PC-3 (cell line): Measurements from ENCODE around the gene RIPOR3. TPM values are rescaled to one million over a fixed set of nuclear protein-coding genes. Genes with fewer than 3 reads are reported as not detected.
"Not testable (repeated sequence)": the region's sequence is repeated elsewhere in the genome, so short reads cannot be mapped to it uniquely, and the experiment has no call there.

Source experiments
- ATAC-seq: fragments of 200-7000 bp; cut with Tn5 transposase; 2 replicates; pipeline ENCODE4 v1.9.1; 2020; ENCODE audit warnings: mild to moderate bottlenecking, moderate library complexity
- BruUV-seq: library from RNA; stranded (reverse); fragments of 400-500 nt; replicated peaks from 2 replicates; lab custom pipeline; 2021; lab: Mats Ljungman, UMichigan
- CTCF ChIA-PET: fragments of 300-600 bp; sonication (Branson Sonifier 250); formaldehyde crosslinking; loops from one replicate; lab custom pipeline; 2022; ENCODE audit warnings: antibody characterized with exemption; lab: Charles Lee
- POLR2A ChIA-PET: fragments of 300-600 bp; sonication (Branson Sonifier 250); formaldehyde crosslinking; loops from one replicate; lab custom pipeline; 2022; ENCODE audit warnings: antibody characterized with exemption; ENCODE audit not compliant: unreplicated experiment; lab: Charles Lee
- DNase-seq: peaks from one replicate; pipeline ENCODE4 v3.0.0-alpha.2; 2015
- H2AFZ ChIP-seq: fragments of 300-600 bp; sonication (generic); 2 replicates; pipeline ENCODE4 v1.6.0; 2016; ENCODE audit warnings: antibody characterized with exemption, low read length
- H3F3A ChIP-seq: fragments of 300-600 bp; sonication (generic); one replicate; pipeline ENCODE4 v1.6.0; 2017; ENCODE audit warnings: antibody characterized with exemption, low read length, control low read depth, mild to moderate bottlenecking; ENCODE audit not compliant: unreplicated experiment
- H3K27ac ChIP-seq: fragments of 300-600 bp; sonication (generic); 2 replicates; pipeline ENCODE4 v1.5.1; 2016; ENCODE audit warnings: mild to moderate bottlenecking, low read length
- H3K27me3 ChIP-seq: fragments of 300-600 bp; sonication (generic); 2 replicates; pipeline ENCODE4 v1.6.1; 2016; ENCODE audit warnings: low read length, mixed read lengths
- H3K36me3 ChIP-seq: fragments of 300-600 bp; sonication (generic); 2 replicates; pipeline ENCODE4 v1.6.1; 2016; ENCODE audit warnings: low read depth, mixed run types, low read length, mixed read lengths
- H3K4me1 ChIP-seq: fragments of 300-600 bp; sonication (generic); 2 replicates; pipeline ENCODE4 v1.5.1; 2016; ENCODE audit warnings: low read length; ENCODE audit not compliant: insufficient read depth
- H3K4me2 ChIP-seq: fragments of 300-600 bp; sonication (generic); 2 replicates; pipeline ENCODE4 v1.6.0; 2016; ENCODE audit warnings: low read length
- H3K4me3 ChIP-seq: fragments of 300-600 bp; sonication (generic); 2 replicates; pipeline ENCODE4 v1.5.1; 2016; ENCODE audit warnings: mild to moderate bottlenecking, low read length, mixed read lengths
- H3K79me2 ChIP-seq: fragments of 300-600 bp; sonication (generic); 2 replicates; pipeline ENCODE4 v1.6.1; 2017; ENCODE audit warnings: low read length, mixed read lengths
- H3K9ac ChIP-seq: fragments of 300-600 bp; sonication (generic); 2 replicates; pipeline ENCODE4 v1.6.0; 2016; ENCODE audit warnings: mild to moderate bottlenecking, low read length
- H3K9me2 ChIP-seq: fragments of 300-600 bp; sonication (generic); replicated peaks from 2 replicates; pipeline ENCODE4 v1.6.1; 2016; ENCODE audit warnings: mixed run types, low read length, mixed read lengths
- H3K9me3 ChIP-seq: fragments of 300-600 bp; sonication (generic); 2 replicates; pipeline ENCODE4 v1.6.1; 2016; ENCODE audit warnings: low read length, mixed read lengths
- H4K20me1 ChIP-seq: fragments of 300-600 bp; sonication (generic); 2 replicates; pipeline ENCODE4 v1.6.1; 2016; ENCODE audit warnings: low read length, mixed read lengths
- EZH2 ChIP-seq: fragments of 300-600 bp; sonication (generic); IDR thresholded peaks from one replicate; pipeline ENCODE4 v1.6.1; 2017; ENCODE audit warnings: antibody characterized with exemption, mild to moderate bottlenecking, low read length; ENCODE audit not compliant: unreplicated experiment
- EZH2phosphoT487 ChIP-seq: fragments of 300-600 bp; sonication (generic); IDR thresholded peaks from 2 replicates; pipeline ENCODE4 v1.6.1; 2018; ENCODE audit warnings: mild to moderate bottlenecking, antibody characterized with exemption, low read length, borderline replicate concordance
- intact Hi-C: fragments of 100-400 bp; cut with micrococcal nuclease; formaldehyde crosslinking; loops from 2 replicates; pipeline ENCODE4 v1.9.0; 2023
- total RNA-seq: library from RNA; depleted of rRNA; stranded (reverse); fragments of >200 nt; gene quantifications from 2 replicates; pipeline ENCODE4 v1.2.3, GENCODE V29; 2014
- TF ChIP-seq, protein P1 (sequence below): fragments of 300-600 bp; sonication (generic); conservative IDR thresholded peaks from 2 replicates; pipeline ENCODE4 v1.5.1; 2017; ENCODE audit warnings: antibody characterized with exemption, low read depth, mild to moderate bottlenecking, low read length

Gene RIPOR3
- total RNA-seq, 1 experiment from 2014 or later, result 0.04 TPM

DNA sequence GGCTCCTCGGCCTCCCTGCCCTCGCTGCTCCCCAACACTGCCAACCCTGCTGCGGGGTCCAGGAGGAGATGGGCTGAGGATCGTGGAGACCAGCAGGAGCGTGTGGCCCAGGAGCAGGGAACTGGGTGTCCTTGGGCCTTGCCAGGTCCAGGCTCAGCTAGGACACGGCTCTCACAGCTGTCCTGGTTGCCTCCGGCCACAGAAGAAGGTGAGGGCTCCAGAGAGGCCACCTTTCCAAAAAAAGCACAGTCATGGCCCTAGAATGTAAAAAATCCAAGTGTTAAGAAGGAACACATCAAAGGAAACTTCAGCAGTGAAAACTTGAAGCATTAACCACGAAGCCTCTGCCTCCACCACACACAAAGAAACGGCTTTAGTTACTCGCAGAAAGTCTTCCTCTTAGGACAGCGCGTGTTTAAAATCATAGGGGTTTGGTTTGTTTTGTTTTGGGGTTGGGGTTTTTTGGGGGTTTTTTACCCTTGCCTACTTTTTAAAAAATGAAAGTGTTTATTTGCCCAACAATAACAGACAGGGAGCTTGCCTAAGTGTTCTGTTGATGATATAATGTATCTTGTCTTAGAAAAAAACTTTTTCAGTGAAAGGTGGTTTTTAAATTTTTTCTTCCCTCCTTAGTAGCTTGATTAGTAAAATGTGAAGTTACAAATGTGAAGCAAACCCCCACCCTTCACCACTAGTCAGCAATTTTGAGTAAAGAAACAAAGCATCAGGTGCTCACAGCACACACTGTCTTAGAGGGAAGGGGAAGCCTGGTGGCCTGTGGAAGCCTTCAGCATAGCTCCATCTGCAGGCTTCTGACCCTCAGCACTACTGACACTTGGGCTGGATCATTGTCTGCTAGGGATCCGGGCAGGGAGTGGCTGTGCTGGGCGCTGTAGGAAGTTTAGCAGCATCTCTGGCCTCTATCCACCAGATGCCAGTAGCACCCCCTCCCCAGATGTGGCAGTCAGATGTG lies 121.2 kb downstream of the RIPOR3 start:
- Histone ChIP-seq H3K4me2 (no peak overlapping the region), H3F3A (no peaks in the 10 kb centered on the region), H3K4me1 (no peaks in the 10 kb centered on the region), H4K20me1 (no peaks in the 10 kb centered on the region), H3K9me2 (no peaks in the 10 kb centered on the region), H3K9me3 (no peaks in the 10 kb centered on the region), H3K36me3 (peaks cover 39% of the 10 kb centered on the region; the same call in 1 of the 2 replicates), H3K79me2 (no peaks in the 10 kb centered on the region), H2AFZ (no peak overlapping the region), H3K27ac (no peak overlapping the region), H3K27me3 (no peaks in the 10 kb centered on the region), H3K4me3 (no peak overlapping the region), H3K9ac (no peak overlapping the region)
- TF ChIP-seq EZH2 (no peak), EZH2phosphoT487 (no peak)
- TF ChIP-seq, protein P1, sequence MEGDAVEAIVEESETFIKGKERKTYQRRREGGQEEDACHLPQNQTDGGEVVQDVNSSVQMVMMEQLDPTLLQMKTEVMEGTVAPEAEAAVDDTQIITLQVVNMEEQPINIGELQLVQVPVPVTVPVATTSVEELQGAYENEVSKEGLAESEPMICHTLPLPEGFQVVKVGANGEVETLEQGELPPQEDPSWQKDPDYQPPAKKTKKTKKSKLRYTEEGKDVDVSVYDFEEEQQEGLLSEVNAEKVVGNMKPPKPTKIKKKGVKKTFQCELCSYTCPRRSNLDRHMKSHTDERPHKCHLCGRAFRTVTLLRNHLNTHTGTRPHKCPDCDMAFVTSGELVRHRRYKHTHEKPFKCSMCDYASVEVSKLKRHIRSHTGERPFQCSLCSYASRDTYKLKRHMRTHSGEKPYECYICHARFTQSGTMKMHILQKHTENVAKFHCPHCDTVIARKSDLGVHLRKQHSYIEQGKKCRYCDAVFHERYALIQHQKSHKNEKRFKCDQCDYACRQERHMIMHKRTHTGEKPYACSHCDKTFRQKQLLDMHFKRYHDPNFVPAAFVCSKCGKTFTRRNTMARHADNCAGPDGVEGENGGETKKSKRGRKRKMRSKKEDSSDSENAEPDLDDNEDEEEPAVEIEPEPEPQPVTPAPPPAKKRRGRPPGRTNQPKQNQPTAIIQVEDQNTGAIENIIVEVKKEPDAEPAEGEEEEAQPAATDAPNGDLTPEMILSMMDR, result peak; percentile 61
- intact Hi-C loops, result no loop called here
- no TSS peak for BruUV-seq
- DNase-seq, result peak; percentile 40
- ATAC-seq, result peak; percentile 93
- ChIA-PET CTCF (interaction anchor here (1.0 kb wide), 1 partner anchor 66 kb away, joined by 3 read pairs; no protein-coding TSS in a partner anchor), POLR2A (no interaction called here)

DNA sequence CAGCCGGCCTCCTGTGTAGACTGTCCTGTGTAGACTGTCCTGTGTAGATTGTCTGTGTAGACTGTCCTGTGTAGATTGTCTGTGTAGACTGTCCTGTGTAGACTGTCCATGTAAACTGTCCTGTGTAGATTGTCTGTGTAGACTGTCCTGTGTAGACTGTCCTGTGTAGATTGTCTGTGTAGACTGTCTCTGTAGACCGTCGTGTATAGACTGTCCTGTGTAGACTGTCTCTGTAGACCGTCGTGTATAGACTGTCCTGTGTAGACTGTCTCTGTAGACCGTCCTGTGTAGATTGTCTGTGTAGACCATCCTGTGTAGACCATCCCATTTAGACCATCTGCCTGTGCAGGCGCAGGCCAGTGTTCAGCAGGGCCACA lies 121.9 kb downstream of the RIPOR3 start:
- H3K4me2 ChIP-seq, CTCF ChIA-PET, H3K9me2 ChIP-seq, DNase-seq, H3K9ac ChIP-seq, H3K79me2 ChIP-seq, H3K4me3 ChIP-seq, H3F3A ChIP-seq, H4K20me1 ChIP-seq, H3K27ac ChIP-seq, BruUV-seq, POLR2A ChIA-PET, H3K9me3 ChIP-seq, intact Hi-C loops, H2AFZ ChIP-seq, H3K27me3 ChIP-seq, H3K4me1 ChIP-seq, ATAC-seq: not testable (repeated sequence)
- H3K36me3 ChIP-seq, result peaks cover 40% of the 10 kb centered on the region; the same call in 1 of the 2 replicates

DNA sequence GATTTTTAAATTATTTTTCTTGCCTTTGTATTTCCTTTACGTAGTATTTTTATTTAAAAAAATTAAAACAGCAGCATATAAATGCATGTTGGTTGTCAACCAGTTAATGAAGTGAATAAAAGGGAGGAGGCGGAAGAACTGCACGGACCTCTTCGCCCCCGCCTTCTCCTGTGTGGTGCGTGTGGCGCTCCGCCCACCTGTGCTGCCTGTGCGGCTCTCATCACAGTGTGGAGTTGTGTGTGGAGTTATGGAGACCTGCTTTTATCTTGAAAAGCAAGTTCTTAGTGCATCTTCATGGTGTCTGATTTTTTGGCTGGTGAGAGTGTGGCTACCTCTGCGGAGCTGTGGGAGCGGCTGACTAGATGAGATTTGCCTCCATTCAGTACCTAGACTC lies 122.8 kb downstream of the RIPOR3 start:
- no peak for TF ChIP-seq EZH2phosphoT487
- Histone ChIP-seq H3K9me3 (no peaks in the 10 kb centered on the region), H3K4me2 (no peak overlapping the region), H3K4me1 (no peaks in the 10 kb centered on the region), H4K20me1 (no peaks in the 10 kb centered on the region), H3K9me2 (no peaks in the 10 kb centered on the region), H3K36me3 (peaks cover 39% of the 10 kb centered on the region; the same call in 1 of the 2 replicates), H3K4me3 (no peak overlapping the region), H3F3A (no peaks in the 10 kb centered on the region), H2AFZ (no peak overlapping the region), H3K27ac (no peak overlapping the region), H3K27me3 (no peaks in the 10 kb centered on the region), H3K9ac (no peak overlapping the region), H3K79me2 (no peaks in the 10 kb centered on the region)
- ATAC-seq (no peak), DNase-seq (no peak)
- ChIA-PET POLR2A (no interaction called here), CTCF (interaction anchor here (0.6 kb wide), 1 partner anchor 225 kb away, joined by 5 read pairs; no protein-coding TSS in a partner anchor)
- intact Hi-C loops, result no loop called here
- BruUV-seq, result no TSS peak
